GM06990 (cell line): Measurements from ENCODE around the gene SRGAP3.

Experiments
- DNase-seq: peaks from one replicate; pipeline ENCODE4 v3.0.0-alpha.2; 2011; ENCODE audit not compliant: insufficient read length; ENCODE audit errors: extremely low read depth
- H3K27me3 ChIP-seq: replicated peaks from 2 replicates; pipeline ENCODE4 v1.6.0; 2011; ENCODE audit warnings: low read length; ENCODE audit not compliant: control insufficient read depth, insufficient read depth
- H3K36me3 ChIP-seq: 2 replicates; pipeline ENCODE4 v1.5.1; 2011; ENCODE audit warnings: low read length; ENCODE audit not compliant: control insufficient read depth, insufficient read depth
- H3K4me3 ChIP-seq: replicated peaks from 2 replicates; pipeline ENCODE4 v1.5.1; 2011; ENCODE audit warnings: low read depth, mild to moderate bottlenecking, control low read depth, low read length
- CTCF ChIP-seq: IDR thresholded peaks from 2 replicates; pipeline ENCODE4 v1.5.1; 2011; ENCODE audit warnings: low read length, control low read depth, mild to moderate bottlenecking, inconsistent platforms; ENCODE audit not compliant: insufficient read depth, poor library complexity, severe bottlenecking

SRGAP3 gene

GRCh38 chr3:9224490-9224889, 25.0 kb downstream of the SRGAP3 start:
- DNase-seq, result peak; percentile 28
- peak overlapping the region; percentile 33; the same call in 1 of the 2 replicates for H3K4me3 ChIP-seq
- no peaks in the 10 kb centered on the region for H3K27me3 ChIP-seq
- no peaks in the 10 kb centered on the region for H3K36me3 ChIP-seq
- peak; percentile 40 for TF ChIP-seq CTCF

- DNase-seq, result no peak
- Histone ChIP-seq H3K36me3 (no peaks in the 10 kb centered on the region), H3K27me3 (no peaks in the 10 kb centered on the region), H3K4me3 (no peak overlapping the region)
- TF ChIP-seq CTCF, result no peak
Observed at GRCh38 chr3:9223672-9224071, 25.8 kb downstream of the SRGAP3 start.

- no peak overlapping the region for H3K4me3 ChIP-seq
- no peaks in the 10 kb centered on the region for H3K27me3 ChIP-seq
- DNase-seq, result no peak
- TF ChIP-seq CTCF, result no peak
- no peaks in the 10 kb centered on the region for H3K36me3 ChIP-seq
Observed at GRCh38 chr3:9222956-9223639, 26.3 kb downstream of the SRGAP3 start.

- no peaks in the 10 kb centered on the region for H3K27me3 ChIP-seq
- no peak for DNase-seq
- no peak for TF ChIP-seq CTCF
- no peak overlapping the region for H3K4me3 ChIP-seq
- no peaks in the 10 kb centered on the region for H3K36me3 ChIP-seq
Observed at GRCh38 chr3:9222049-9222448, 27.4 kb downstream of the SRGAP3 start.

GRCh38 chr3:9218514-9218846, 31.0 kb downstream of the SRGAP3 start:
- DNase-seq, result no peak
- Histone ChIP-seq H3K36me3 (no peaks in the 10 kb centered on the region), H3K27me3 (no peaks in the 10 kb centered on the region), H3K4me3 (no peak overlapping the region)
- no peak for TF ChIP-seq CTCF

- Histone ChIP-seq H3K36me3 (no peaks in the 10 kb centered on the region), H3K4me3 (no peak overlapping the region), H3K27me3 (no peaks in the 10 kb centered on the region)
- TF ChIP-seq CTCF, result no peak
- DNase-seq, result no peak
Observed at GRCh38 chr3:9217784-9218513, 31.5 kb downstream of the SRGAP3 start.
